ENCODE results near the gene KCNQ1OT1.

GRCh38 chr11:2671748-2672147 is 28.0 kb downstream of the KCNQ1OT1 start:
- TF ChIP-seq POLR2AphosphoS5 (IDR thresholded peaks at IDR 0.05) (no peak), CTCF (IDR thresholded peaks at IDR 0.05) (no peak)
